Activated naive CD4-positive, alpha-beta T cell treated with anti-CD3 and anti-CD28 coated beads, Interleukin-2, amount 50 U/mL, for 16 hours (primary cell): ENCODE data around the gene CCT5.
"Not testable (repeated sequence)": the region's sequence is repeated elsewhere in the genome, so short reads cannot be mapped to it uniquely, and the experiment has no call there.

Experiments used
- DNase-seq: peaks from one replicate; pipeline ENCODE4 v3.0.0-alpha.2; 2020

The CCT5 gene

GRCh38 chr5:10278658-10279279 is 28.7 kb downstream of the CCT5 start:
- DNase-seq = no peak

- no peak for DNase-seq
Measured at GRCh38 chr5:10279328-10279727, 29.2 kb downstream of the CCT5 start.

- no peak for DNase-seq
Measured at GRCh38 chr5:10279925-10280720, 30.0 kb downstream of the CCT5 start.

GRCh38 chr5:10283927-10284635 is 34.0 kb downstream of the CCT5 start:
- peak; percentile 80 for DNase-seq

- not testable (repeated sequence) for DNase-seq
Measured at GRCh38 chr5:10285362-10285761, 35.3 kb downstream of the CCT5 start.

- DNase-seq = no peak
Measured at GRCh38 chr5:10286162-10286861, 36.2 kb downstream of the CCT5 start.

GRCh38 chr5:10286862-10287227 is 36.8 kb downstream of the CCT5 start:
- DNase-seq = no peak

- DNase-seq = peak; percentile 15
Measured at GRCh38 chr5:10288592-10289219, 38.6 kb downstream of the CCT5 start.

GRCh38 chr5:10289353-10289752 is 39.3 kb downstream of the CCT5 start:
- DNase-seq = no peak

GRCh38 chr5:10289991-10290390 is 39.9 kb downstream of the CCT5 start:
- no peak for DNase-seq

GRCh38 chr5:10290438-10290837 is 40.4 kb downstream of the CCT5 start:
- no peak for DNase-seq

- no peak for DNase-seq
Measured at GRCh38 chr5:10291692-10292339, 41.7 kb downstream of the CCT5 start.

GRCh38 chr5:10293907-10294662 is 44.0 kb downstream of the CCT5 start:
- DNase-seq = no peak

- DNase-seq = no peak
Measured at GRCh38 chr5:10295619-10296326, 45.7 kb downstream of the CCT5 start.

GRCh38 chr5:10297646-10298204 is 47.6 kb downstream of the CCT5 start:
- no peak for DNase-seq

- DNase-seq = no peak
Measured at GRCh38 chr5:10300246-10300645, 50.2 kb downstream of the CCT5 start.

- no peak for DNase-seq
Measured at GRCh38 chr5:10301266-10301665, 51.2 kb downstream of the CCT5 start.

- no peak for DNase-seq
Measured at GRCh38 chr5:10301842-10302610, 51.9 kb downstream of the CCT5 start.

GRCh38 chr5:10303201-10303600 is 53.1 kb downstream of the CCT5 start:
- no peak for DNase-seq

GRCh38 chr5:10303699-10304170 is 53.7 kb downstream of the CCT5 start:
- no peak for DNase-seq
